Stimulated activated CD4-positive, alpha-beta T cell treated with anti-CD3 and anti-CD28 coated beads, Interleukin-1b, Interleukin-23, amount 100 ng/mL, for 1 hour (primary cell): ENCODE data around the gene ZNG1A.
"Not testable (repeated sequence)": the region's sequence is repeated elsewhere in the genome, so short reads cannot be mapped to it uniquely, and the experiment has no call there.

Experiments used
- DNase-seq, 2 donors: peaks; one replicate each; pipeline ENCODE4 v3.0.0-alpha.2; 2020; ENCODE audit warnings: low read depth in 2 of 2

The ZNG1A gene

GRCh38 chr9:178970-179383 is at the start of gene ZNG1A:
Gene ZNG1A, minus strand, starts transcription at chr9:179056. Its CDS starts 87 bp downstream, at chr9:178969.
- DNase-seq, result peak; percentile 46 to 54

GRCh38 chr9:227860-228259 is 49.0 kb upstream of the ZNG1A start:
- DNase-seq, result no peak

GRCh38 chr9:224582-225520 is 46.0 kb upstream of the ZNG1A start:
- no peak for DNase-seq

GRCh38 chr9:224026-224425 is 45.2 kb upstream of the ZNG1A start:
- DNase-seq, result no peak

GRCh38 chr9:223152-223551 is 44.3 kb upstream of the ZNG1A start:
- no peak for DNase-seq

GRCh38 chr9:221989-222776 is 43.3 kb upstream of the ZNG1A start:
- no peak for DNase-seq

GRCh38 chr9:219670-220365 is 41.0 kb upstream of the ZNG1A start:
- DNase-seq, result no peak

GRCh38 chr9:219036-219435 is 40.2 kb upstream of the ZNG1A start:
- not testable (repeated sequence) for DNase-seq

- DNase-seq, result no peak
Measured at GRCh38 chr9:217950-218349, 39.1 kb upstream of the ZNG1A start.

GRCh38 chr9:216866-217265 is 38.0 kb upstream of the ZNG1A start:
- no peak for DNase-seq

- DNase-seq, result no peak
Measured at GRCh38 chr9:215631-216155, 36.8 kb upstream of the ZNG1A start.

GRCh38 chr9:214648-215493 is 36.0 kb upstream of the ZNG1A start, which contains the start of gene DOCK8:
Gene DOCK8, plus strand, starts transcription at chr9:214865. Its CDS starts 112 bp downstream, at chr9:214977.
- DNase-seq, result peak; percentile 6 to 8

- no peak for DNase-seq
Measured at GRCh38 chr9:214351-214647, 35.4 kb upstream of the ZNG1A start.

- not testable (repeated sequence) for DNase-seq
Measured at GRCh38 chr9:213901-214300, 35.0 kb upstream of the ZNG1A start.

- no peak for DNase-seq
Measured at GRCh38 chr9:212297-212696, 33.4 kb upstream of the ZNG1A start.

- DNase-seq, result no peak
Measured at GRCh38 chr9:211557-211956, 32.7 kb upstream of the ZNG1A start.

- no peak for DNase-seq
Measured at GRCh38 chr9:211036-211435, 32.2 kb upstream of the ZNG1A start.

- DNase-seq, result no peak
Measured at GRCh38 chr9:209143-209758, 30.4 kb upstream of the ZNG1A start.

- no peak for DNase-seq
Measured at GRCh38 chr9:206481-206880, 27.6 kb upstream of the ZNG1A start.

- DNase-seq, result not testable (repeated sequence)
Measured at GRCh38 chr9:199601-200000, 20.7 kb upstream of the ZNG1A start.
